Measurements from ENCODE around the gene EPS15. TPM values are rescaled to one million over a fixed set of nuclear protein-coding genes. Genes with fewer than 3 reads are reported as not detected.
A peak's percentile ranks its signal among the peaks of the same experiment; 100 is the strongest.
"Not testable (repeated sequence)": the region's sequence is repeated elsewhere in the genome, so short reads cannot be mapped to it uniquely, and the experiment has no call there.

Gene EPS15
- total RNA-seq, 1 experiment from 2014 or later = 37.1 TPM

- ChIA-PET CTCF (no interaction called here), POLR2A (no interaction called here)
- Mint-ChIP-seq H3K27ac (no peak overlapping the region), H3K36me3 (peaks cover 9% of the 10 kb centered on the region), H3K4me3 (no peak overlapping the region), H3K4me1 (peaks cover 1% of the 10 kb centered on the region), H3K27me3 (ENCODE audit: low read depth) (no peaks in the 10 kb centered on the region), H3K9me3 (peaks cover 5% of the 10 kb centered on the region)
- ATAC-seq (no peak), DNase-seq (ENCODE audit: low spot score) (no peak)
- TF ChIP-seq, protein P1, sequence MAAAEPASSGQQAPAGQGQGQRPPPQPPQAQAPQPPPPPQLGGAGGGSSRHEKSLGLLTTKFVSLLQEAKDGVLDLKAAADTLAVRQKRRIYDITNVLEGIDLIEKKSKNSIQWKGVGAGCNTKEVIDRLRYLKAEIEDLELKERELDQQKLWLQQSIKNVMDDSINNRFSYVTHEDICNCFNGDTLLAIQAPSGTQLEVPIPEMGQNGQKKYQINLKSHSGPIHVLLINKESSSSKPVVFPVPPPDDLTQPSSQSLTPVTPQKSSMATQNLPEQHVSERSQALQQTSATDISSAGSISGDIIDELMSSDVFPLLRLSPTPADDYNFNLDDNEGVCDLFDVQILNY (CRISPR knock-in tag; IDR thresholded peaks at IDR 0.05) = no peak
- no peak for TF ChIP-seq PREB (CRISPR knock-in tag; IDR thresholded peaks at IDR 0.05; ENCODE audit: borderline replicate concordance)
- TF ChIP-seq PRDM15 (CRISPR knock-in tag; IDR thresholded peaks at IDR 0.05) = no peak
- no peak for TF ChIP-seq TEAD4 (CRISPR knock-in tag; IDR thresholded peaks at IDR 0.05)
Measured at GRCh38 chr1:51504806-51505525, 14.1 kb downstream of the EPS15 start.

GRCh38 chr1:51501218-51501630 lies 17.8 kb downstream of the EPS15 start:
- Mint-ChIP-seq H3K36me3 (peaks cover 22% of the 10 kb centered on the region), H3K9me3 (peaks cover 19% of the 10 kb centered on the region)
- H3K4me1 Mint-ChIP-seq; ATAC-seq; H3K4me3 Mint-ChIP-seq; CTCF ChIA-PET; DNase-seq (ENCODE audit: low spot score); H3K27me3 Mint-ChIP-seq (ENCODE audit: low read depth); H3K27ac Mint-ChIP-seq: not testable (repeated sequence)
- POLR2A ChIA-PET = interaction anchor here (0.6 kb wide), 1 partner anchor 1659 kb away, joined by 3 read pairs; no protein-coding TSS in a partner anchor

GRCh38 chr1:51499694-51500093 lies 19.4 kb downstream of the EPS15 start:
- H3K9me3 Mint-ChIP-seq = peaks cover 19% of the 10 kb centered on the region
- POLR2A ChIA-PET = no interaction called here
- H3K4me1 Mint-ChIP-seq = peaks cover 8% of the 10 kb centered on the region
- no peak overlapping the region for H3K4me3 Mint-ChIP-seq
- DNase-seq (ENCODE audit: low spot score) (no peak), ATAC-seq (no peak)
- CTCF ChIA-PET = no interaction called here
- H3K36me3 Mint-ChIP-seq = peaks cover 22% of the 10 kb centered on the region
- H3K27me3 Mint-ChIP-seq (ENCODE audit: low read depth) = no peaks in the 10 kb centered on the region
- TF ChIP-seq ZNF671 (CRISPR knock-in tag; IDR thresholded peaks at IDR 0.05) (no peak), NR3C1 (CRISPR knock-in tag; conservative IDR thresholded peaks at IDR 0.05; ENCODE audit: low read depth) (no peak), NFE2L1 (CRISPR knock-in tag; IDR thresholded peaks at IDR 0.05) (no peak), AR (CRISPR knock-in tag; IDR thresholded peaks at IDR 0.05) (no peak), GABPB1 (CRISPR knock-in tag; IDR thresholded peaks at IDR 0.05) (no peak), ZNF121 (CRISPR knock-in tag; IDR thresholded peaks at IDR 0.05) (no peak), MXD4 (CRISPR knock-in tag; IDR thresholded peaks at IDR 0.05; ENCODE audit: borderline replicate concordance) (no peak), ZNF423 (CRISPR knock-in tag; IDR thresholded peaks at IDR 0.05) (no peak), USF1 (CRISPR knock-in tag; IDR thresholded peaks at IDR 0.05) (no peak), RELA (CRISPR knock-in tag; IDR thresholded peaks at IDR 0.05; ENCODE audit: borderline replicate concordance) (no peak), ZNF317 (CRISPR knock-in tag; IDR thresholded peaks at IDR 0.05; ENCODE audit: borderline replicate concordance, low read depth) (no peak), ATF1 (CRISPR knock-in tag; IDR thresholded peaks at IDR 0.05) (no peak), SOX15 (CRISPR knock-in tag; IDR thresholded peaks at IDR 0.05) (no peak)
- TF ChIP-seq, protein P2, sequence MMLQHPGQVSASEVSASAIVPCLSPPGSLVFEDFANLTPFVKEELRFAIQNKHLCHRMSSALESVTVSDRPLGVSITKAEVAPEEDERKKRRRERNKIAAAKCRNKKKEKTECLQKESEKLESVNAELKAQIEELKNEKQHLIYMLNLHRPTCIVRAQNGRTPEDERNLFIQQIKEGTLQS (CRISPR knock-in tag; conservative IDR thresholded peaks at IDR 0.05) = no peak
- H3K27ac Mint-ChIP-seq = 0 out of 2 replicates have a peak overlapping the region, but pooled peaks have one; percentile 76
